HG03342 (cell line): Measurements from ENCODE around the gene PTGES.
"Not testable (repeated sequence)": the region's sequence is repeated elsewhere in the genome, so short reads cannot be mapped to it uniquely, and the experiment has no call there.

Experiments
- ATAC-seq: cut with Tn5 transposase; IDR thresholded peaks from one replicate; pipeline ENCODE4 v1.9.1; 2021; ENCODE audit warnings: mild to moderate bottlenecking, moderate library complexity; ENCODE audit not compliant: unreplicated experiment

PTGES gene

DNA sequence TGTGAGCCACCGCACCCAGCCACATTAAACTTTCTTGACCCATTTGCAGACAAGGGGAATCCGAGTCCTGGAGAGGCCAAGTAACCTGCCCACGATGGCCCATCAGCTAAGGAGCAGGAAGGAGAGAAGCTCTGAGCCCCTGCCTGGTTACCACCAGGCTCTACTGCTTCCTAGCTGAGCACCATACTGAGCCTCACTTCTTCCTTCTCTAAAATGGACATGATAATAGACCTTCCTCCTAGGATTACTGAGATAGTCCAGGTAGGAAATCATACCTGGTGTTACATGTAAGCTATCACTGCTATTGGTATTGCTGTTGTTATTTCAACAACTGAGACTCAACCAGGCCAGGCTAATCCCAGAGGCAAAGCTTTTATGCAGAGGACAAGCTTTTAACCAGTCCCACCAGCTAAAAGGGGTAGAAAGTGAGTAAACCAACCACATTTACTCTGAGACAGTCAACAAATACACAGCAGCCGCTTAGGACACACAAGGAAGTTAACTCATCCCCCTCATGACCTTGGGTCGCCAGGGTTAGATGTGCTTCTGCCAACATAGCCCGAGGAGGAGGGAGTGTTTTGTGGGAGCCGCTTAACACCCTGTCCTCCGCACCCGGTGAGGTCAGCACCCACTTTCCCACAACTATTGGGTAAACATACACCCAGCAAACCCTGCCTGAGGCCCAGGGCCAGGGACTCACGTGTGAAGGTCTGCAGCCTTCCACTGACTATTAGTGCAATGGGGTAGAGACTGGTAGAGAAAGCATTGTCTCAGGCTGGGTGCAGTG is 20.6 kb upstream of the PTGES start:
- no peak for ATAC-seq

DNA sequence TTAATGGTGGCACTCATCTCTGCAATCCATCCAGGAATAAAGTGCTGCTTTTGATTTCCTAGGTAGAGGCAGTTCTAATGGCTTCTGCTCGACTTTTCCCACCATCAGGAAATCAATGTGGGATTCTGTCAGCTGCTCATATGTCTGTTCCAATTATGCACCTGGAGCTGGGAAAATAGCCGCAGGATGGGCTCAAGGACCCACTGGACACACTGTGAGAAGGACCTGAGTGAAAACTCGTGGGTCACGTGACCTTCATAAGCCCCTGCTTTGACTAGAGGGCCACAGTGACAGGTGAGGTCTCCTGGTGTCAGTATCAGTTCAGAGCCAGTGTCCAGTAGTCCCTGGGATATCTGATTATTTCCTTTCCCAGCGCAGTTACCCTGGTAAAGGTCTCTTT is 17.9 kb upstream of the PTGES start:
- no peak for ATAC-seq

DNA sequence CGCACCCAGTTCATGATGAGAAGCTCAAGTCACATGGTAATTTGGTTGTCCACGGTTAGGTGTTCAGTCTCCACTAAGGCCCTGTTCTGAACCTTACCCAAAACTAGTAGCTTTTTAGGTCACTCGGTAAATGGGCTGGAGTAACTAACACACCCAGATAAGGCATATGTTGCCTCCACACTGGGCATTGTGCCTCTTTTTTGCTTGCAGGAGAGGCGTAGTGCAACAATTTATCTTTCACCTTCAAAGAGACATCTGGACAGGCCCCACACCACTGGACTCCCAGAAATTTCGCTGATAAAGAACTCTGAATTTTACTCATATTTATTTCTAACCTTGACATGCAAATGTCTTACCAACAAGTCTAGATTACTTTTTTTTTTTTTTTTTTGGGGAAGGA is 16.8 kb upstream of the PTGES start:
- ATAC-seq: no peak

DNA sequence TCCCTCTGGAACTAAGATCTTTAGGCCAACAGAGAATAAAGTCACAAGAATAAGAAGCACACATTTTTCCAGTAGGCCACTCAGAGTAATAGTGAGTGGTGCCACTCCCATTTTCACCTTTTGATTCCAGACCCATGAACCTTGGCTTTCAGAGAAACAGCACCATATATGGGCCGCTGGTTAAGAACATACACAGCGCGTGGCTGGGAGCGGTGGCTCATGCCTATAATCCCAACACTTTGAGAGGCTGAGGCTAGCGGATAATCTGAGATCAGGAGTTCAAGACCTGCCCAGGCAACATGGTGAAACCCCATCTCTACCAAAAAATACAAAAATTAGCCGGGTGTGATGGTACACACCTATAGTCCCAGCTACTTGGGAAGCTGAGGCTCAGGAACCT is 15.6 kb upstream of the PTGES start:
- no peak for ATAC-seq

DNA sequence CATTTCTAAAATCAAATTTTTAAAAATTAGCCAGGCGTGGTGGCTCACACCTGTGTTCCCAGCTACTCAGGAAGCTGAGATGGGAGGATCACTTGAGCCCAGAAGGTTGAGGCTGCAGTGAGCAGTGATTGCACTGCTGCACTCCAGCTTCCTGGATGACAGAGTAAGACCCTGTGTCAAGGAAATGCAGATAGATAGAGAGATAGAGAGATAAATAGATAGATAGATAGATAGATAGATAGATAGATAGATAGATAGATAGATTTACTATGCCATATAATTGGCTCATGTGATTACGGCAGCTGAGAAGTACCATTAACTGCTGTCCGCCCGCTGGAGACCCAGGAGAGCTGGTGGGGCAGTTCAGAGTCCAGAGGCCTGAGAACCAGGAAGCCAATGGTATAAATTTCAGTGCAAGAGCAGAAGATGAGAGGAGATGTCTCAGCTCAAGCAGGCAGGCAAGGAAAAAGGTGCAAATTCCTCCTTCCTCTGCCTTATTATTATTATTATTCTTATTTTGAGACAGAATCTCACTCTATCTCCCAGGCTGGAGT is 13.0 kb upstream of the PTGES start:
- no peak for ATAC-seq

DNA sequence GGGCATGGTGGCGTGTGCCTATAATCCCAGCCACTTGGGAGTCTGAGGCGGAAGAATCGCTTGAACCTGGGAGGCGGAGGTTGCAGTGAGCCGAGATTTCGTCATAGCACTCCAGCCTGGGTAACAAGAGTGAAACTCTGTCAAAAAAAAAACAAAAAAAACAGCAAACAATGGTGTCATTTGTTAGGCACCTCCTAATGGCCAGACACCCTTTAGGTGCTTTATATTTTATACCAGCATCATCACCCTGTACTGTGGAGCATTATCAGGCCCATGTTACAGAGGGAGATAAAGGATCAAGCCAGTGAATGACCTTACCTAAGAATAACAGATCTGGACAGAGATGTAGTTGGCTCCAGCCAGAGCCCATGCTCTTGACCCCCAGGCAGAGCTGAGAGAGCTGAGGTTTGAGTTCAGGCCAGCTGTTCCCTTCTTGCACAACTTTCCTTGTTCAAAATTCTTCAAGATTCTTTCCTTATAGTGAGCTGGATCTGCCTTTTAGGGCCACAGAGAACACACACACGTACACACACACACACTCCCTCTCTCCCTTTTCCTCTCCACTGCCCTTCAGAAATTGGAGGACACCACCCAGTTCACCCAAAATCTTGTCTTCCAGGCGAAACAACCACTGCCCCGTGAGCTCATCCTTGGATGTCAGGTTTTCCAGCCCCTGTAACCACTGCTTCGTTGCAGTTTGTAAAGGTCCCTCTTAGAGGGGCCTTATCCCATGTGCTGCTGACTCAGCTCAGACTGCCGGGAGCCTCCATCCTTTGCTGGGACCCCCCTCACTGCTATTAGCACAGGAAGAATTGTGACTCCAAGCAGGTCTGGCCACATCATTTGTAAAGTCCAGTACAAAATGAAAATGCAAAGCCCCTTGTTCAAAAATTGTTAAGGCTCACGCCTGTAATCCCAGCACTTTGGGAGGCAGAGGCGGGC is 10.4 kb upstream of the PTGES start:
- ATAC-seq: no peak

DNA sequence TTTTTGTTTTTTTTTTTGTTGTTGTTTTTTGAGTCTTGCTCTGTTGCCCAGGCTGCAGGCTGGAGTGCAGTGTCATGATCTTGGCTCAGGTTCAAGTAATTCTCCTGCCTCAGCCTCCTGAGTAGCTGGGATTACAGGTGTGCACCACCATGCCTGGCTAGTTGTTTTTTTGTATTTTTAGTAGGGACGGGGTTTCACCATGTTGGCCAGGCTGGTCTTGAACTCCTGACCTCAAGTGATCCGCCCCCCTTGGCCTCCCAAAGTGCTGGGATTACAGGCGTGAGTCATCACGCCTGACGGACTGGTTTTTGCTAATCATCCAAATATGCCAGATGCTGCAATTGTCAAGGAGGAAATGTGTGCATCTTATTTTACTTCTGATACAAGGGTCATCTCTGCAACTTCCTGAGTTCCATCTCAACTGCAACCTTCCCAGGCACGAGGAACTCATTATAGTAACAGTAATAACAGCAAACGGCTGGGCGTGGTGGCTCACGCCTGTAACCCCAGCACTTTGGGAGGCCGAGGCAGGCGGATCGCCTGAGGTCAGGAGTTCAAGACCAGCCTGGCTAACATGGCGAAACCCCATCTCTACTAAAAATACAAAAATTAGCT is 9.6 kb upstream of the PTGES start:
- ATAC-seq: not testable (repeated sequence)

DNA sequence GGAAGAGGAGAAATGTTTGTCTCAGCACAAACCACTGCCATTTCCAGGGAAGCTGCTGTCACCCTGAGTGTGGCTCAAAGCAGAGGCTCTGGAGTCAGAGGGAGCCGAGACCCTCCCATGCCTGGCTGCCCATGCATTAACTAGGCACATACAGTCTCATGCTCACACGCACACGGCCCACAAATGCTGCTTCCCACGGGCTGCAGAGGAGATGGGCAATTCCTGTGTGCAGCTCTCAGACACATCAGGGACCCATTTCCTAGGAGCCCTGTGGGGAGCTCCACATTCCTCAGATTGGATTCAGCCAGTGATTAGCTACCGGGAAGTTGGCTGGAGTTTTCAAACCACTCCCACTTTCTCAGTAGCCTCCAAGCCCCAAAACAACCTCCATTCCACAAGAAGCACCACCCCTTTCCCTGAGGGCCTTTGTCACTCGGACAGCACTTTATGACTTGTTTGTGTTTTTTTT is 9.1 kb upstream of the PTGES start:
- no peak for ATAC-seq

DNA sequence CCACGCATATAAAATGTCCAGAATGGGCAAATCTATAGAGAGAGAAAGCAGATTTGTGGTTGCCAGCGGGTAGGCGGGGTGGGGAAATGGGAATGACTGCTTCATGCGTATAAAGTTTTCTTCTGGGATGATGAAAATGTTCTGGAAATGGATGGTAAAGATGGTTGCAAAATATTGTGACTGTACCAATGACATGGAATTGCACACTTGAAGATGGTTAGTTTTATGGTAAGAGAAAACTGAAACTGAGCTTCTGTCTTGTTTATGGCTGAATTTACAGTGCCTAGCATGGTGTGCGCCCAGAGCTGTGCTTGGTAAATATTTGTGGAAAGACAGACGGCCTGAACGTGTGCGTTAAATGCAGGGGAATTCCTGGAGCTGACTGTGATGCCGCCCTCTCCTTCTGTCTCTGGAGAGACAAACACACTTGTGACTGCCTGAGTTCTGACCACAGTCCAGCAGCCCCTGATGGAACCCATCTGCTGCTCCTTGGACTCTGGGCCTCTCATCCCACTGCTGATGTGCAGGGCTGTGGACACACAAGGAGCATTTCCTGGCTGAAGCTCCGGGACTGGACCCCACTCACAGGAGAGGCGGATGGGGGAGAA is 8.6 kb upstream of the PTGES start:
- no peak for ATAC-seq

DNA sequence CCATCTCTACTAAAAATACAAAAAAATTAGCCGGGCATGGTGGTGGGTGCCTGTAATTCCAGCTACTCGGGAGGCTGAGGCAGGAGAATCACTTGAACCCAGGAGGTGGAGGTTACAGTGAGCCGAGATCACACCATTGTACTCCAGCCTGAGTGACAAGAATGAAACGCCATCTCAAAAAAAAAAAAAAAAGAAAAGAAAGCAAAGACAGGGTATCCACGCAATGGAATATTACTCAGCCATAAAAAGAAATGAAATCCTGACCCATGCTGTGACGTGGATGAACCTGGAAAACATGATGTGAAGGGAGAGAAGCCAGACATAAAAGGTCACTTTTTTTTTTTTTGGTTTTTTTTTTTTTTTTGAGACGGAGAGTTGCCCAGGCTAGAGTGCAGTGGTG is 7.9 kb upstream of the PTGES start:
- not testable (repeated sequence) for ATAC-seq

DNA sequence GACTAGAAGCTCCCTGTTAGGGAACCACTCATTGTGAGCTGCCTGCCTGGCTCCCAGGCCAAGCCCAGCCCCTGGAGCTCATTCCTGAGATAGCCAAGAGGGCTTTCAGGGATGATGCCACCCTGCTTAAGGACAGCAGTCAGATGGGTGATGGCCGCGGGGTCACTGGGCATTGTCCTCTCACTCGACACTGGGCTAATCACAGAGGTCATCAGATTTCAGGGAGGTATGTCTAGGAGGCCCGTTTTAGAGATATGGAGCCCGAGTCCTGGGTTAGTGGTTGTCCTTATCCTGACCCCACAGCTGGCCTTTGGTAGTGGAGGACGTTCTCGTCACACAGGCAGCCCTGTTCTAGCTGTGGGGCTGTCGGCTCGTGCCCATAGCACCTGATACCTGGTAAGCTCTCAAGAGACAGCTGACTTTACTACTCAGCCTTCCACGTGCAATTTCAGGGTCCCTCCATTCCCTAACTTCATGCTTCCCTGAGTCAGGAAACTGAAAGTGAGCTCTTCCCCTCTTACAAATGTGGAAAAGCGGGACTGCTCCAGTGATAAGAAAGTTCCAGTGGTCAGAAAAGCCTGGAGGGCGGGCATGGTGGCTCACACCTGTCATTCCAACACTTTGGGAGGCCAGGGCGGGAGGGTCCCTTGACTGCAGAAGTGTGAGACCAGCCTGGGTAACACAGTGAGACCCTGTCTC is 7.1 kb upstream of the PTGES start:
- ATAC-seq: no peak

DNA sequence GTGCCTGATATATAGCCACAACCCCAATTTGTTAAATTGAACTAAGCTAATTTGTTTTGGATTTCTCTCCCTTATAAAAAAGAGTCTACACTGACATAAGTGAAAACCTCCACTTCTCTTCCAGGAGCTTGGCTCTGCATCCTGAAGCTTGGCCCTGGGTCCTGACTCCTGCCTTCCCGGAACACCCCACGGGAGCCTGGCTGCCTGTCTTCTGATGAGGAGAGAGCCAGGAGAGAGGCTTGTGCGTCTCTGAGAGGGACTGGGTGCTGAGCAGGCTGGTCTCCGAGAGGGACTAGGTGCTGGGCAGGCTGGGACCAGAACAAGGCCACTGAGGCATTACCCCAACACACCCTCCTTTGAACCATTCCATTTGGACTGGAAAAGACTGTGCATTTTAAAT is 6.5 kb upstream of the PTGES start:
- no peak for ATAC-seq

DNA sequence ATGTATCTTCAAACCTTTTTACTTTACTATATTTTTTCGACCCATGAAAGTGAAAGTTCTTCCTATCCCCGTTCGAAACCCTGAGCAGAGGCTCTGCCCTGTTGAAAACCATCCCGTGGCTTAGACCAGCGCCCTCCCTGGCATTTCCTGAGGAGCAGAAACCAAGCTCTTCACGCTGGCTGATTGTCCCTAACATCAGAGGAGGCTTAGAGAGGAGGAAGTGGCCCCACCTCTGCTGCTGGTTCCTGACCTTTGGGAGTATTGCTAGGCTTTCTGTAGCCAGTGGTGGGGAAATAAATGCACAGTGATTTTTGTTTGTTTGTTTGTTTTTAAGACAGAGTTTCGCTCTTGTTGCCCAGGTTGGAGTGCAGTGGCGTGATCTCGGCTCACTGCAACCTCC is 4.2 kb upstream of the PTGES start:
- ATAC-seq: no peak

DNA sequence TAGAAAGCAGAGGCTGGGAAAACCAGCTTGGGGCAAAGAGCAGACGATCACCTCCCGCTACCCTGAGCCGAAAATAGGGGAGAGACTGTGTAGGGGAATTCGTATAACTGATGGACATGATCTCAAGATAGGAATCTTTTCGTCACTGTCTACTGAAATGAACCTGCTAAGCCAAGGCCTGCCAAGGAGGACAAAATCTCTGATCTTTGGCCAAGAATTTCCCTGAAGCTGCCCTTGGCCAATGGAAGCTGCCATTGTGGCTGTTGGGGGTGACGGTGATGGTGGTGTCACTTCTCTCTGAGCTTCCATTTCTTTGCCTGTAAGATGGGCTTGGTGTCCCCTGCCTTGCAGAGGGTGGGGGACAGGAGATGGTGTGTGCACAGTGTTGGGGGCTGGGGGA is 3.3 kb upstream of the PTGES start:
- ATAC-seq: no peak

DNA sequence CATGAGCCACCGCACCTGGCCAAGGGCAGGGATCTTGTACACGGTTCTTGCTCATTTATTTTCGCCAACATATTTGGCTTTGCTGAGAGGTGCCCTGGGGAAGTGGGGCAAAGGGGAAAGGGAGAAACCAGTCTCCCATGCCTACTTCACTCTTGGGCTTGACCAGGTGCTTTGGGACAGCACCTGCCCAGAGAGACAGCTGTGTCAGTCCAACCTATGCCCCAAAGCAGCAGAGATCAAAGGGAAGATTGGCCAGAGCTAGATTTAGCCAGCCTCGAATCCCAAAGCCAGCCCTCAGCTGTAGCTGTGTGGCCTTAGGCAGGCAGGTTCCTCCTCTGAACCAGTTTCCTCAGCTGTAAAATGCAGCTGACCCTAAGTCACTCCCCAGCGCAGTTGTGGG is 2.3 kb upstream of the PTGES start:
- no peak for ATAC-seq

DNA sequence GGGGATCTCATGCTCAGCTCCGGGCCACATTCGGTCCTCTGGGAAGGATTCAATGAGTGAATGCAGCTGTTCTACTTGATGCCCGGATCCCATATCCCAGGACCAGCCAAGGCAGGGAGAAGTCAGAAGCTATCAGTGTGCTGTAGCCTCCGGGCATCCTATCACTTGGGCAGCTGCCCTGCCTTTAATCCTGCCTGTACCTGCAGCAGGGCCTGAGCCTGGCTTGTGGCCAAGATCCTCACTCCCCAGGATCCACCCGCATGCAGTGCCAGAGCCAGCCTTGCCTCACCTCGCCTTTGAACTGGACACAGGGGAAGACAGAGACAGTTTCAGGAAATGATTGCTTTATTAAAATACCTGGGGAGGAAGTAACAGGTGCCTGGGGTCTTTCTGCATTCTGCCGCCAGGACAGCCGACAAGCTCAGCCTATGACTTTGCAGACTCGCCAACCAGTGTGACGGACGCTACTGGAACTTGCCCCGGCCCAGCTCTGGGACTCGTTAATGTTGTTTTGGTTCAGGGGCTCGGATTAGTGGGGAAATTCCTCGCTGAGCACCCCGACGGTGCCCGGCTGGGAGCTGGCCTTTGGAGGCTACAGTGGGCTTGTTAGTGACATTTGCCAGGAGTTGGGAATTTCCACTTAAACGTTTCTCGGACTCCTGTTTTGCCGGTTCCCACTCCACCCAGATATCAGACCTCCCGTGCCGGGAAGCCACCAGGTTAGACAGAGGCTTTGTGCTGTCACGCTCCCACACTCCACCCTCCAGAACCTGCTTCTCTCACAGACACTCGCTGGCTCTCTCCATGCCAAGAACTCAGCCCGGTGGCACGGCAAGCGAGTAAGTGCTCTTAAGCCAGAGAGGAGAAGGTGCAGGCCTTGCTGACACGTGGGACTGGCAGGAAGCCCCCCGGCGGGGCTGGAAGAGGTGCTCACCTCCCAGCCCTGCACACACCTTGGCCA is 721 bp downstream of the PTGES start:
- no peak for ATAC-seq

DNA sequence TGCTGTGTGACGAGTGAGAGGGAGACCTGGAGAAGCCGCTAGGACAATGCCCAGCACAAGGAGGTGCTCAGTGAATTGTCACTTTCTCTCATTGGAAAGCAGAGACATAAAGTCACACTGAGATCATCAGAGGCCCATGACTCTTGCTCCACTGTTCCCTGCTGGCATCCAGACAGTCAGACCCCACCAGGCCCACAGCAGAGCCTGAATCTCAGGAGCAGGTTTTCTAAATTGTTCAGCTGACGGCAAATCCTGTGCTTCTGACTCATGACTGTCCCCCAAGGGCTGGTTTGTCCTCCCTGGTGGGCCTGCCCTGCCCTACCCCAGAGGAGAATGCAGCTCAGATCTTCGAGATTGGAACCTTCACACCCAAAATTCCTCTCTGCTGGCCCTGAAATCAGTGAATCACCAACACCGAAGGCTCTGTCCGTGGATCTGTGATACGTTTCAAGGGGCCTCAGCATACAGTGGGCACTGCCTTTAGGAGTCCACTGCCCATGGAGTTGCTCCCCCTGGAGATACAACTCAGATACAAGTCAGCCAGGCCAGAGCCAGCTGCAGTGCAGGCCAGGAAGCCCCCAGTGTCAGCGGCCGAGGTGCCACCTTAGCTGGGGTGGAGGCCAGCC is 2.7 kb downstream of the PTGES start:
- ATAC-seq: no peak

DNA sequence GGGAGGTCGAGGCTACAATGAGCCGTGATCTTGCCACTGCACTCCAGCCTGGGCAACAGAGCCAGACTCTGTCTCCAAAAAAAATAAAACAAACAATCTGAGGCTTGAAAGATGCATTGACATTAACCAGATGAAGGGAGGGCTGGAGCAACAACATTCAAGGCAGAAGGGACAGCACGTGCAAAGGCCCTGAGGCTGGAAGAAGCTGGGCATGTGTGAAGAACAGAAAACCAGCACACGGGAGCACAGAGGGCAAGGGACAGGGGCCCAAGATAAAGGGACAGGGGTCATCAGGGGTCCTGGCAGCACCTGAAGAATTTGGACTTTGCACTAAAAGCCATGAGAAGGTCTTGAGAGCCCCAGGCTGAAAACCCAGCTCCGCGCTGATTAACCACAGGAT is 3.3 kb downstream of the PTGES start:
- no peak for ATAC-seq

DNA sequence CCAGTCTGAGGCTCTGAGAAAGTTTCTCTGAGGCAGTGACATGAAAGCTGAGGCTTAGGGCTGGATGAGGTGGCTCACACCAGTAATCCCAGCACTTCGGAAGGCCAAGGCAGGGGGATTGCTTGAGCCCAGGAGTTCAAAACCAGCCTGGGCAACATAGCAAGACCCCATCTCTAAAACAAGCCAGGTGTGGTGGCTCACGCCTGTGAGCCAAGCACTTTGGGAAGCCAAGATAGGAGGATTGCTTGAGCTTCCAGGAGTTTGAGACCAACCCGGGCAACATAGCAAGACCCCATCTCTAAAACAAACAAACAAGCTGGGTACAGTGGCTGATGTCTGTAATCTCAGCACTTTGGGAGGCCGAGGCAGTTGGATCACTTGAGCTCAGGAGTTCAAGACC is 3.8 kb downstream of the PTGES start:
- not testable (repeated sequence) for ATAC-seq
